Ovary (tissue), 9 donors: ENCODE data around the gene SLC9B1. TPM values are rescaled to one million over a fixed set of nuclear protein-coding genes. Genes with fewer than 3 reads are reported as not detected.

Experiments
- DNase-seq, 5 donors: peaks; one replicate each; pipeline ENCODE4 v3.0.0-alpha.2; 2019 to 2020
- H3K27ac ChIP-seq, 2 donors: fragments of 200-600 bp; one replicate each; pipeline versions ENCODE4 v1.5.1 to v1.8.0; 2019 to 2022
- H3K27me3 ChIP-seq: fragments of 200-600 bp; one replicate; pipeline ENCODE4 v1.8.0; 2022
- H3K36me3 ChIP-seq: fragments of 200-600 bp; sonication (generic); one replicate; pipeline ENCODE4 v1.5.1; 2019
- H3K4me1 ChIP-seq: one replicate; pipeline ENCODE4 v1.8.1; 2013; ENCODE audit warnings: mild to moderate bottlenecking, moderate library complexity; ENCODE audit not compliant: insufficient read depth
- H3K4me3 ChIP-seq: fragments of 200-600 bp; sonication (generic); one replicate; pipeline ENCODE4 v1.5.1; 2017
- H3K9me3 ChIP-seq, 2 donors: fragments of 200-600 bp in 1 of 2; sonication (generic) in 1 of 2; one replicate each; pipeline versions ENCODE4 v1.5.1 to v1.8.1; 2013 to 2019; ENCODE audit warnings: mild to moderate bottlenecking in 1 of 2, moderate library complexity in 1 of 2
- CTCF ChIP-seq, 3 donors: fragments of 450-650 bp in 2 of 3; fragments of 200-600 bp in 1 of 3; IDR thresholded peaks; one replicate each; pipeline versions ENCODE4 v1.5.1 to v1.8.0; 2016 to 2022; ENCODE audit warnings: antibody characterized with exemption in 3 of 3, mild to moderate bottlenecking in 1 of 3
- EP300 ChIP-seq: sonication (generic); formaldehyde crosslinking; IDR thresholded peaks from one replicate; pipeline ENCODE4 v1.6.1; 2017; ENCODE audit warnings: antibody characterized with exemption
- POLR2A ChIP-seq: fragments of 450-650 bp; IDR thresholded peaks from one replicate; pipeline ENCODE4 v1.6.1; 2017; ENCODE audit warnings: antibody characterized with exemption, mild to moderate bottlenecking, moderate library complexity
- WGBS, 3 donors: extraction: QIAGEN DNeasy Blood & Tissue Kit in 1 of 3; methylation state at CpG; one replicate each; pipeline versions ENCODE4 v1.1.5 to v1.1.7; 2013 to 2017; 5-methylcytosine and 5-hydroxymethylcytosine counted together
- intact Hi-C, 4 donors: fragments of 100-400 bp; cut with DNase I; formaldehyde crosslinking; loops; one replicate each; pipeline versions ENCODE4 v1.11.0 to v1.15.1; 2022 to 2023
- polyA plus RNA-seq, 2 donors: library from polyadenylated mRNA; stranded (reverse); fragments of 200-250 nt in 1 of 2; fragments of 350-450 nt in 1 of 2; fragmentation: Illumina TruSeq in 1 of 2; extraction: RNeasy Lipid Tissue Mini Kit (QIAGEN cat#74804) in 1 of 2; gene quantifications; one replicate each; pipeline ENCODE4 v1.2.3, GENCODE V29; 2013 to 2014
- total RNA-seq, 7 donors: library from RNA; depleted of rRNA in 2 of 7; stranded (reverse); fragments of >200 nt in 2 of 7; fragmentation: NEBNext Ultra II Directional in 3 of 7; extraction: Animal tissue kit (Norgen Biotek cat#: 25700) in 3 of 7; gene quantifications; one replicate each; pipeline versions ENCODE4 v1.1.0 to v1.2.4, GENCODE V29; 2016 to 2023
- donor health status: DM: no; HTN: no; CAD: no; lungs with moderate emphysema.
- donor health status: DM: no; HTN: no; CAD: no.
- donor health status: Bipolar disorder and iron deficiency.
- donor health status: DM: yes; HTN: yes; CAD: no.
- donor health status: DM: no; HTN: no; CAD: no.
- donor health status: DM: yes; HTN: yes; CAD: no.

The SLC9B1 gene
- total and polyA plus RNA-seq, 9 donors = 0.83 to 3.8 (median 2.0) TPM

DNA sequence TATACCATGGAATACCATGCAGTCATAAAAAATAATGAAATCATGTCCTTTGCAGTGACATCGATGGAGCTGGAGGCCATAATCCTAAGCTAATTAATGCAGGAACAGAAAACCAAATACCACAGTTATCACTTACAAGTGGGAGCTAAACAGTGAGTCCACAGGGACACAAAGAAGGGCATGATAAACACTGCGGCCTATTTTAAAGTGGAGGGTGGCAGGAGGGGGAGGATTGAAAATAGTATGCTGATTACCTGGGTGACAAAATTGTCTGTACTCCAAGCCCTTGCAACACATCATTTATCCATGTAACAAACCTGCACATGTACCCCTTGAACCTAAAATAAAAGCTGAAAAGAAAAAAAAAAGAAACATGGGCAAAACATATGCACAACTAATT lies 16.7 kb upstream of the SLC9B1 start:
- Histone ChIP-seq H3K4me1 (no peaks in the 10 kb centered on the region), H3K27me3 (no peaks in the 10 kb centered on the region), H3K9me3 (no peaks in the 10 kb centered on the region), H3K4me3 (no peak overlapping the region), H3K36me3 (no peaks in the 10 kb centered on the region), H3K27ac (no peak overlapping the region)
- TF ChIP-seq EP300 (no peak), CTCF (IDR thresholded peaks at IDR 0.05) (no peak), POLR2A (no peak)
- WGBS, 3 donors = 95 to 96% (median 96%) methylated on average over 2 of the region's 2 CpGs
- no peak for DNase-seq
- intact Hi-C loops = no loop called here

- no peak for DNase-seq
- Histone ChIP-seq H3K27me3 (no peaks in the 10 kb centered on the region), H3K4me3 (no peak overlapping the region), H3K9me3 (no peaks in the 10 kb centered on the region), H3K4me1 (no peaks in the 10 kb centered on the region), H3K27ac (no peak overlapping the region), H3K36me3 (no peaks in the 10 kb centered on the region)
- 65 to 80% (median 78%) methylated on average over 2 of the region's 2 CpGs for WGBS, 3 donors
- intact Hi-C loops = no loop called here
- TF ChIP-seq EP300 (no peak), POLR2A (no peak), CTCF (IDR thresholded peaks at IDR 0.05) (no peak)
Measured at GRCh38 chr4:103032574-103032973, 13.1 kb upstream of the SLC9B1 start.

DNA sequence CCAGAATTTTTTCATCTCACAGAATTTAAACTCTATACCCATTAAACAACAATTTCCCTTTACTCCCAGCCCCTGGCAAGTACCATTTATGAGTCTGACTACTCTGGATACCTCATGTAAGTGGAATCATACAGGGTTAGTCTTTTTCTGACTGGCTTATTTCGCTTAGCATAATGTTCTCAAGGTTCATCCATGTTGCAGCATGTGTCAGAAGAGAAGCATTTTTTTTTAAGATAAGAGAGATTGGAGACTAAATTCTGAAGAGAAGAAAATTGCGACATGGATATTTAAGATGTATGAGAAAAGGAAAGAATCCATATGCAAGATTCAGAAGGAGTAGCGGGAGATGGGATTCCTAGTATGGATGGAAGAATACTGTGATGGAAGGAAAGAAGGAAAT lies 11.3 kb upstream of the SLC9B1 start:
- Histone ChIP-seq H3K27ac (no peak overlapping the region), H3K36me3 (no peaks in the 10 kb centered on the region), H3K27me3 (no peaks in the 10 kb centered on the region), H3K4me3 (no peak overlapping the region), H3K4me1 (no peaks in the 10 kb centered on the region), H3K9me3 (no peaks in the 10 kb centered on the region)
- TF ChIP-seq EP300 (no peak), POLR2A (no peak)
- DNase-seq = no peak
- 92 to 98% (median 94%) methylated on average over 3 of the region's 3 CpGs for WGBS, 3 donors
- intact Hi-C loops = no loop called here

GRCh38 chr4:103029300-103029699 lies 9.8 kb upstream of the SLC9B1 start:
- intact Hi-C loops = no loop called here
- Histone ChIP-seq H3K27ac (no peak overlapping the region), H3K4me3 (no peak overlapping the region), H3K27me3 (no peaks in the 10 kb centered on the region), H3K4me1 (no peaks in the 10 kb centered on the region), H3K9me3 (no peaks in the 10 kb centered on the region), H3K36me3 (no peaks in the 10 kb centered on the region)
- no peak for TF ChIP-seq POLR2A
- TF ChIP-seq EP300 = no peak
- TF ChIP-seq CTCF (IDR thresholded peaks at IDR 0.05) = no peak
- no peak for DNase-seq
- 90 to 94% (median 93%) methylated on average over 1 of the region's 1 CpG for WGBS, 3 donors

DNA sequence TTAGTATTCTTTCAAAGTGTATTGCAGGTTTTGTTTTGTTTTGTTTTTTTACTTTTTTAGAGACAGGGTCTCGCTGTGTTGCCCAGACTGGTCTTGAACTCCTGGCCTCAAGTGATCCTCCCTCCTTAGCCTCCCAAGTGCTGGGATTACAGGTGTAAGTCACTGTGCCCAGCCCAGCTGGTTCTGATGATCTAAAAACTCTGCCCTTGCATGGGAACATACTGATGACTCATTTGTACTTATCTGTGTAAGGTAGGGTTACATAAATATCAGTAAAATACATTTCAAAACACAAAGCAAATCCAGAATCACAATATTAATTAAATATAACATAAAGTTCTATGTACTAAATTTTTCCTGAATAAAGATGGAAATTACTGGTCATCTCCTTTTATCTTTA lies 7.4 kb upstream of the SLC9B1 start:
- Histone ChIP-seq H3K27ac (no peak overlapping the region), H3K9me3 (no peaks in the 10 kb centered on the region), H3K4me3 (no peak overlapping the region), H3K4me1 (no peaks in the 10 kb centered on the region), H3K27me3 (no peaks in the 10 kb centered on the region), H3K36me3 (no peaks in the 10 kb centered on the region)
- intact Hi-C loops = no loop called here
- TF ChIP-seq CTCF (IDR thresholded peaks at IDR 0.05) (no peak), EP300 (no peak), POLR2A (no peak)
- 92 to 100% (median 96%) methylated on average over 1 of the region's 1 CpG for WGBS, 3 donors
- DNase-seq = no peak
